GM21360 (cell line): ENCODE measurements around the gene ESF1.

ENCODE experiments used
- ATAC-seq: cut with Tn5 transposase; IDR thresholded peaks from one replicate; pipeline ENCODE4 v1.9.1; 2021; ENCODE audit warnings: mild to moderate bottlenecking, moderate library complexity; ENCODE audit not compliant: unreplicated experiment

Gene ESF1

DNA sequence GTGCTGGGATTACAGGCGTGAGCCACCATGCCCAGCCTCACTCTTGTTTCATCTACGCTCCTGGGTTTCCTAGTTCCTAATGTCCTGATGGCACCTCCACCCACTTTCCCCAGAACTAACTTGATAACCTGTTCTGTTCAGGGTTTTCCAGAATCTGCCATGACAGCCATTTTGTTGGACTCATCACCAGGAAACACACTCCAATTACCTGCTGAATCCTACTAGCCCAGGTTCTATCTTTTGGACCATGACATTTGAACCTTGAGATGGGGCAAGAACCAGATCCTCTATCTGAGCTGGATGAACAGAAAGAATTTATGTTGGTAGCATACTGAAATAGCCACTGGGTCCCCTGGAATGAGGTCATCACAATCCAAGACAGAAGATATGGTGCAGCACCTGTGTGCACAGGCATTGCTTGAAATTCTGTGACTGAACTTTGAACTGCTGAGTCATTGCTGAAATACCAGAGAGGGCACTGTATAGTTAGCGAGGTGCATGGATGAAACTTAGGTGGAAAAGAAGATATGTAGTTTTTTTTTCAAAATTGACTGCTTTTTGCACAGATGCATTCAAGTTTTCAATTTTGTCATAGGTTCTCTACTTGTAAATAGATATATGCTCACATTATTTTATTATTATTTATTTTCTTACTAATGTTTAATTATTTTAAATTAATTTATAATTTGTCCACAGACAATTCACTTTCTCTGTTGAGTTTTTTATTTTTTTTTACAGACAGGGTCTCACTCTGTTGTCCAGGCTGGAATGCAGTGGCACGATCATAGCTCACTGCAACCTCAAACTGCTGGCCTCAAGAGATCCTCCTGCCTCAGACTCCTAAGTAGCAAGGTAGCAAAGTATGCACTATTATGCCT, 103.2 kb downstream of the ESF1 start:
- peak; percentile 89 for ATAC-seq

DNA sequence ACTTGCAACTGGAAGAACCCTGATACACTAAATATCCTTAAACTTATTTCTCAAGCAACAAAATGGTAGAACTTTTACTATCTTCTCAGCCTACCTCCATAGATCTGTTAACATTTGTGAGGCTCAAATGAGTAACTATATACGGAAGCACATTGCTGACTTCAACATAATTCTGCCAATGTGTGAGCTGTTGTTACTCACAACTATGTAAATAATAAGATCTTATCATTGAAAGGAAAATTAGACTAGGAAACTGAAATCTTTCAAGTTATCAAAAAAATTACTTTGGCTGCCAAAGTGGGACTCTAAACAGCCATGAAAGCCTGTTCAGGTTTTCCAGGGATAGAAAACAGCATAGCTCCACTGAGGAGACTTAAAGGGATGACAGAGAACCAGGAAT, 105.8 kb downstream of the ESF1 start:
- no peak for ATAC-seq

DNA sequence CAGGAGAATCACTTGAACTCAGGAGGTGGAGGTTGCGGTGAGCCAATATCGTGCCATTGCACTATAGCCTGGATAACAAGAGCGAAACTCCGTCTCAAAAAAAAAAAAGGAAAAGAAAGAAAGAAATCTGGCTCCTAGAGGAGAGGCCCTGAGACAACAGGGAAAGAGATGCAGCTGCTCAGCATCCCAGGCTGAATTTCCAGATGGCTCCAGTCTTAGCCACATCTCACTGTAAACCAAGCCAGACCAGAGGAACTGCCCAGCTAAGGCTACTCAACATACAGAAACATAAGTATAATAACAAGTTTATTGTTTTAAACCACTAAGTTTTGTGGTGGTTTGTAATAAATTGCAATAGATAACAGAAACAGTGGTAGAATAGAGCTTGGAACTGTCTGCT, 107.5 kb downstream of the ESF1 start:
- ATAC-seq = no peak

DNA sequence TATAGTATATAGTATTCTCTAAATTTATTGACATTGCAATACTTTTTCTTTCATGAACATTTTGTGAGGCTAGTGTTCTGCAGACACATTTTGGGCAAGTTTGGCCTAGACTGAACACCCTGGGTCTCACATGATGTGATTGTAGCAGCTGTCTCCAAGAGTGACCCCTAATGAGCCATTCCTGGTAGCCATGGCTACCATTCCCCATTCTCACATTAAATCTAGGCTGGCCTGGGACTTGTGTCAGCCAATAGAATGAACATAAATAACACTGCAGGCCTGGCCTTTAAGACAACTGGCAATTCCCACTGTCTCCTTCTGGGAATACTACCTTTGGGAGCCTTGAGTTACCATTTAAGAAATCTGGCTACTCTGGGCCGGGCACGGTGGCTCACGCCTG, 108.0 kb downstream of the ESF1 start:
- ATAC-seq = no peak

DNA sequence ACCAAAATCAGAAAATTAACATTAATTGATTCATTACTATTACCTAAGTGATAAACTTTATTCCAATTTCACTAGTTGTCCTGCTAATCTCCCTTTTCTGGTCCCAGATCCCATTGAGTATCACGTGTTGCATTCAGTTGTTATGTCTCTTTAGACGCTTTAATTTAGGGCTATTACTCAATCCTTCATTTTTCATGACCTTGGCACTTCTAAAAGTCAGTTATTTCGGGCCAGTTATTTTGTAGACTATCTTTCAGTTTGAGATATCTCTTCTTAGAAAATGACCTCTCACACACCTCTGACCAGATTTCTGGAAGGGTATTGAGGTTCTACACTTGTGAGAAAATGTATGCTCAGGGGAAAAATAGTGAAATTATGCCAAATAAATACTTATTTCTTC, 112.0 kb downstream of the ESF1 start:
- no peak for ATAC-seq

DNA sequence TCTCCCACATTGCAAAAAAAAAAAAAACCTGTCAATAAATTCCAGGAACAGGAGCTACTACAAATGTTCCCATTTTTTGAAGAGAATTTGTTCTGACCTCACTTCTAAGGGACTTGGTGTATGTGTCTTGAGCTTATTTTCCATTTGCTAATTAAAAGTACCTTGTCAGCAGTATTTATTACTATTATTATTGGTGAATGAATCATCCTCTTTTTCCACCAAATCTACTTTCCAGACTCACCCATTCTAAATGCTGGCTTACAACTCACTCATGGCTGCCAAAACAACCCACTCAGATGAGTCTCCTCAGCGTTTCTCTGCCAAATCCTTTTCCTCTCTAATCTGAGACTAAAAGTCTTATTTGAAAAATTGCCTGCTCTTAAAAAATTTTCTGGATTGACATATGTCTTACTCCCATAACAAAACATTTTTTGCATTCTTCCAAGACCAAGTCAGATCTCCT, 112.8 kb downstream of the ESF1 start:
- ATAC-seq = no peak

DNA sequence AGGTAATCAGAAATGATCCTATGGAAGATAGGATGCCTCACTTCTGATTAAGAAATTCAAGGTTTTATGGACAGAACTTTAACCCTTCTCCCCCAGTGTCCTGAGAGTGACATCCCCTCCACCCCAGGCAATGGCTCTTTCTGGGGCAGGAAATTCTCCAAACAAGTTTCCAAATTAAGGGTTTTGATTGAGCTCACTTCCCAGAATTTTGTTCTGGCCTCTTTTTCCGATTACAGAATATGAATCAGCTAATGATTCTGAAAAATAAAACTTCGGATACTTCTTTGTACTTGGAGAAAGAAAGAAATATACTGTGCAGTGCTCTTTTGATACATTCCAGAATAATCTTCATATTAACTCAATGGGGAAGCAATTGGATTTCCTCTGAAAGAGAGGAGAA, 113.2 kb downstream of the ESF1 start:
- no peak for ATAC-seq

DNA sequence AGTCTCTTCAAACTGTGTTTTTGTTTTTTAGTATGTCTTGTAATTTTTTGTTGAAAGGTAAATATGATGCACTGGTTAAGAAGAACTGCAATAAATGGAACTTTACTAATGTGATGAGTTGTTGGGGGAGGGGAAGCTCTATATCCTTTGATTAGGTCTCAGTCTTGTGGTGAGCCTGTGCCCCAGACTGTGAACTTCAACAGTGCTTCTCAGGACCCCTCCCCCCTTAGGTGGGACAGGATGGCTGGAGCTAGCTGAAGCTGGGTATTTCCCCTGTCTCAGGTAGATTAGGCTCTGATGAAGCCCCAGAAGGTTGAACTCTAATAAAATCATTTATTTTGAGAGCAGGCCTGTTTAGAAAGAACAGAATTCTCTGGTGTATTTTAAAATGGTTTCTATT, 114.6 kb downstream of the ESF1 start:
- ATAC-seq = peak; percentile 49

DNA sequence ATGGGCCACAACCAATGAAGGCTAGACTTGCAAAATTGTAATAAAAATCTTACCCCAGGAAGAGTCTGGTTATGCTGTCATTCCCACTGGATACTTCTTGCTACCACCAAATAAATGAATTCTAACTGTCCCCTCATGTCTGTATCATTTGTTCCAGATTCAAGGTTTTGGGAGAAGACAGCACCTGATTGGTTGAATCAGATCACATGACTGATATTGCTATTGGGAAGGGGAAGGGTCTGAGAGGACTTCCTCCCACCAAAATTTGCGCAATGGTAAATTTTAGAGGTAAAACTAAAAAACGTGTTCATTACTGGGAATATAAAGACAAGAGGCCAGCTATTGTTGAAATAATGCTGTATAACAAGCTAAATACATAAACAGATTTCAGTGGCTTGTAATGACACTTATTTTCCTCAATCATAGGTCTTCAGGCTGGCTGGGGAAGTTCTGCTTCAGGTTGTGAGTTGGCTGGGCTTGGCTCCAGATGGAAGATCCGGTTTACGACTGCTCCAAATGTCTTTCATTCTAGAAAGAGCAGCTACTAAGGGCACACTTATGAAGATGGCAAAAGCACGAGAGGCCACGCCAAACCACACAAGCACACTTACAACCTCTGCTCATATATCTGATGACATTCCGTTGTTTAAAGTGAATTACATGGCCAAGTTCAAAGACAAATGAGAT, 118.9 kb downstream of the ESF1 start:
- no peak for ATAC-seq
